GM23338 (cell line): Measurements from ENCODE around the gene LMF1. TPM values are rescaled to one million over a fixed set of nuclear protein-coding genes. Genes with fewer than 3 reads are reported as not detected.

Experiments
- ATAC-seq: fragments of 200-7000 bp; cut with Tn5 transposase; 3 replicates; pipeline ENCODE4 v1.9.1; 2020
- DNase-seq: peaks from one replicate; pipeline ENCODE4 v3.0.0-alpha.2; 2015; ENCODE audit warnings: low spot score
- H2AFZ ChIP-seq: fragments of 200-600 bp; sonication (generic); 2 replicates; pipeline ENCODE4 v1.8.0; 2016; ENCODE audit warnings: antibody characterized with exemption, mild to moderate bottlenecking, moderate library complexity
- H3F3A ChIP-seq: fragments of 200-600 bp; sonication (generic); replicated peaks from 2 replicates; pipeline ENCODE4 v1.8.0; 2017; ENCODE audit warnings: antibody characterized with exemption, mixed run types, low read depth
- H3K27ac ChIP-seq: fragments of 200-600 bp; sonication (generic); 2 replicates; pipeline ENCODE4 v1.6.1; 2016; ENCODE audit warnings: low read depth
- H3K27me3 ChIP-seq: fragments of 200-600 bp; sonication (generic); 2 replicates; pipeline ENCODE4 v1.8.0; 2016; ENCODE audit warnings: mild to moderate bottlenecking, mixed run types, moderate library complexity; ENCODE audit not compliant: insufficient read depth
- H3K36me3 ChIP-seq: fragments of 200-600 bp; sonication (generic); 2 replicates; pipeline ENCODE4 v1.8.0; 2016; ENCODE audit warnings: mild to moderate bottlenecking; ENCODE audit not compliant: insufficient read depth
- H3K4me1 ChIP-seq: fragments of 200-600 bp; sonication (generic); 2 replicates; pipeline ENCODE4 v1.8.0; 2016; ENCODE audit warnings: mild to moderate bottlenecking, moderate library complexity; ENCODE audit not compliant: insufficient read depth
- H3K4me2 ChIP-seq: fragments of 200-600 bp; sonication (generic); 2 replicates; pipeline ENCODE4 v1.7.1; 2017; ENCODE audit warnings: mixed run types
- H3K4me3 ChIP-seq: fragments of 200-600 bp; sonication (generic); 2 replicates; pipeline ENCODE4 v1.6.1; 2016; ENCODE audit warnings: mixed run types
- H3K79me2 ChIP-seq: fragments of 200-600 bp; sonication (generic); replicated peaks from 2 replicates; pipeline ENCODE4 v1.8.0; 2017; ENCODE audit warnings: mild to moderate bottlenecking; ENCODE audit not compliant: insufficient read depth
- H3K9me2 ChIP-seq: fragments of 200-600 bp; sonication (generic); 2 replicates; pipeline ENCODE4 v1.8.0; 2017; ENCODE audit not compliant: insufficient read depth
- H4K20me1 ChIP-seq: fragments of 200-600 bp; sonication (generic); replicated peaks from 2 replicates; pipeline ENCODE4 v1.8.0; 2017; ENCODE audit warnings: mild to moderate bottlenecking; ENCODE audit not compliant: insufficient read depth
- H3K27ac Mint-ChIP-seq: 2 replicates; pipeline ENCODE4 v1.8.0; 2020; ENCODE audit warnings: inconsistent platforms, mild to moderate bottlenecking, moderate library complexity, mixed read lengths
- H3K27me3 Mint-ChIP-seq: 3 replicates; pipeline ENCODE4 v1.8.0; 2022; ENCODE audit warnings: low read depth, mild to moderate bottlenecking, moderate library complexity, mixed read lengths, inconsistent platforms; ENCODE audit not compliant: insufficient read depth, poor library complexity
- H3K36me3 Mint-ChIP-seq: 3 replicates; pipeline ENCODE4 v1.8.0; 2021; ENCODE audit warnings: low read depth, mild to moderate bottlenecking, inconsistent platforms, moderate library complexity, mixed read lengths
- H3K4me1 Mint-ChIP-seq: 3 replicates; pipeline ENCODE4 v1.8.0; 2020; ENCODE audit warnings: mild to moderate bottlenecking, inconsistent platforms, mixed read lengths
- H3K4me3 Mint-ChIP-seq: 3 replicates; pipeline ENCODE4 v1.8.0; 2021; ENCODE audit warnings: moderate library complexity, mild to moderate bottlenecking, inconsistent platforms, mixed read lengths
- H3K9me3 Mint-ChIP-seq: 3 replicates; pipeline ENCODE4 v1.8.0; 2020; ENCODE audit warnings: moderate library complexity, mild to moderate bottlenecking, inconsistent platforms, mixed read lengths
- CREB1 ChIP-seq: fragments of 250-450 bp; sonication (Bioruptor Pico); IDR thresholded peaks from 2 replicates; pipeline ENCODE4 v1.5.0; 2020; ENCODE audit warnings: low read depth, mild to moderate bottlenecking, moderate library complexity
- CTCF ChIP-seq, 2 experiments: fragments of 200-600 bp in 1 of 2; sonication (generic) in 1 of 2; conservative IDR thresholded peaks; 2 replicates each; pipeline versions ENCODE4 v1.5.1 to v1.6.1; 2016 to 2017; ENCODE audit warnings: antibody characterized with exemption in 2 of 2, low read depth in 2 of 2, mild to moderate bottlenecking in 2 of 2, moderate library complexity in 1 of 2
- ETS1 ChIP-seq: IDR thresholded peaks from 2 replicates; pipeline ENCODE4 v1.6.1; 2016; ENCODE audit warnings: antibody characterized with exemption
- EZH2 ChIP-seq: fragments of 200-600 bp; sonication (generic); IDR thresholded peaks from one replicate; pipeline ENCODE4 v1.8.0; 2017; ENCODE audit warnings: antibody characterized with exemption, mild to moderate bottlenecking, low read depth; ENCODE audit not compliant: unreplicated experiment
- EZH2phosphoT487 ChIP-seq: fragments of 200-600 bp; sonication (generic); IDR thresholded peaks from one replicate; pipeline ENCODE4 v1.8.1; 2018; ENCODE audit warnings: antibody characterized with exemption; ENCODE audit not compliant: unreplicated experiment
- JUNB ChIP-seq: IDR thresholded peaks from one replicate; pipeline ENCODE4 v1.6.1; 2016; ENCODE audit warnings: antibody characterized with exemption; ENCODE audit not compliant: unreplicated experiment
- NANOG ChIP-seq: IDR thresholded peaks from 2 replicates; pipeline ENCODE4 v1.6.1; 2016; ENCODE audit warnings: antibody characterized with exemption, borderline replicate concordance
- POLR2AphosphoS5 ChIP-seq: IDR thresholded peaks from 2 replicates; pipeline ENCODE4 v1.6.1; 2016; ENCODE audit warnings: antibody characterized with exemption, low read depth
- REST ChIP-seq: IDR thresholded peaks from one replicate; pipeline ENCODE4 v1.6.1; 2018; ENCODE audit warnings: antibody characterized with exemption; ENCODE audit not compliant: unreplicated experiment
- STAT1 ChIP-seq: IDR thresholded peaks from one replicate; pipeline ENCODE4 v1.6.1; 2016; ENCODE audit warnings: antibody characterized with exemption; ENCODE audit not compliant: unreplicated experiment
- ZNF114 ChIP-seq: fragments of 250-450 bp; sonication (Bioruptor Pico); IDR thresholded peaks from 2 replicates; pipeline ENCODE4 v1.5.0; 2020; ENCODE audit warnings: mild to moderate bottlenecking, moderate library complexity
- ZNF331 ChIP-seq: fragments of 250-450 bp; sonication (Bioruptor Pico); IDR thresholded peaks from 2 replicates; pipeline ENCODE4 v1.5.0; 2020; ENCODE audit warnings: low read depth, mild to moderate bottlenecking, moderate library complexity
- ZNF462 ChIP-seq: fragments of 250-450 bp; sonication (Bioruptor Pico); IDR thresholded peaks from 2 replicates; pipeline ENCODE4 v1.5.0; 2020; ENCODE audit warnings: mild to moderate bottlenecking, moderate library complexity
- polyA plus RNA-seq: library from polyadenylated mRNA; unstranded; fragments of >200 nt; fragmentation: Nextera tagmentation; extraction: Ambion mirVana; gene quantifications from 2 replicates; pipeline ENCODE4 v1.2.1, GENCODE V29; 2016
- total RNA-seq: library from RNA; depleted of rRNA; stranded (reverse); fragments of >200 nt; shearing (Covaris generic); gene quantifications from 2 replicates; pipeline ENCODE4 v1.2.3, GENCODE V29; 2014

Gene LMF1
- total and polyA plus RNA-seq, 2 experiments from 2014 or later: 4.2 to 10.1 TPM

- Histone ChIP-seq H3K27ac (no peak overlapping the region), H3K79me2 (no peaks in the 10 kb centered on the region)
Measured at GRCh38 chr16:873243-873661, 97.5 kb downstream of the LMF1 start.

More at GRCh38 chr16:873243-873661, 97.5 kb downstream of the LMF1 start:
- Histone ChIP-seq H3K4me2 (no peak overlapping the region), H3F3A (no peaks in the 10 kb centered on the region), H4K20me1 (no peaks in the 10 kb centered on the region), H3K36me3 (no peaks in the 10 kb centered on the region), H3K4me3 (no peak overlapping the region), H3K4me1 (no peaks in the 10 kb centered on the region), H3K27me3 (no peaks in the 10 kb centered on the region), H2AFZ (no peak overlapping the region), H3K9me2 (no peaks in the 10 kb centered on the region)
- no peaks in the 10 kb centered on the region for H3K36me3 Mint-ChIP-seq
- DNase-seq (no peak), ATAC-seq (no peak)
- TF ChIP-seq NANOG (no peak), ZNF114 (no peak), CREB1 (no peak), JUNB (no peak), POLR2AphosphoS5 (no peak), ZNF462 (no peak), CTCF (conservative IDR thresholded peaks at IDR 0.05; ENCODE audit: low read depth in 2 of 2) (no peak), ETS1 (no peak), EZH2 (no peak), EZH2phosphoT487 (no peak), REST (no peak), STAT1 (no peak), ZNF331 (no peak)
- no peak overlapping the region for H3K4me3 Mint-ChIP-seq
- no peak overlapping the region for H3K27ac Mint-ChIP-seq
- peaks cover 3% of the 10 kb centered on the region for H3K27me3 Mint-ChIP-seq
- H3K4me1 Mint-ChIP-seq: no peaks in the 10 kb centered on the region
- H3K9me3 Mint-ChIP-seq: no peaks in the 10 kb centered on the region
